ENCODE measurements around the gene RFC2.
"Not testable (repeated sequence)": the region's sequence is repeated elsewhere in the genome, so short reads cannot be mapped to it uniquely, and the experiment has no call there.

The RFC2 gene

DNA sequence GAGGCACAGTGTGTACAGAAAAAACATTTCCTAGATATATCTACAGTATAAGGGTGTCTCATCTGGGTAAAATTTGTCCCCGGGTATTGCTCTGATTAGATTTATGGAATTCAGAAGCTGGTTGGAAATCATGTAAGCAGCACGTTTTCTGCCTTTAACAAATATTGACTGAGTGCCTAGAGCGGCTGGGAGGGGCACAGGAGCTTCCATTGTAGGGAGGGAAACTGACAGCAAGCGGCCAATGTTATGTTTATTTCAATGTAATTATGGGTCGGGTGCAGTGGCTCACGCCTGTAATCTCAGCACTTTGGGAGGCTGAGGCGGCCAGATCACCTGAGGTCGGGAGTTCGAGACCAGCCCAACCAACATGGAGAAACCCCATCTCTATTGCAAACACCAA, 4.4 kb upstream of the RFC2 start:
- DNase-seq = no peak
- in situ Hi-C loops (cut with HindIII; ENCODE audit: low pct_ligation_motif_present, low pct_unique_long_range_greater_than_20kb, low sequenced_read_pairs) = no loop called here

DNA sequence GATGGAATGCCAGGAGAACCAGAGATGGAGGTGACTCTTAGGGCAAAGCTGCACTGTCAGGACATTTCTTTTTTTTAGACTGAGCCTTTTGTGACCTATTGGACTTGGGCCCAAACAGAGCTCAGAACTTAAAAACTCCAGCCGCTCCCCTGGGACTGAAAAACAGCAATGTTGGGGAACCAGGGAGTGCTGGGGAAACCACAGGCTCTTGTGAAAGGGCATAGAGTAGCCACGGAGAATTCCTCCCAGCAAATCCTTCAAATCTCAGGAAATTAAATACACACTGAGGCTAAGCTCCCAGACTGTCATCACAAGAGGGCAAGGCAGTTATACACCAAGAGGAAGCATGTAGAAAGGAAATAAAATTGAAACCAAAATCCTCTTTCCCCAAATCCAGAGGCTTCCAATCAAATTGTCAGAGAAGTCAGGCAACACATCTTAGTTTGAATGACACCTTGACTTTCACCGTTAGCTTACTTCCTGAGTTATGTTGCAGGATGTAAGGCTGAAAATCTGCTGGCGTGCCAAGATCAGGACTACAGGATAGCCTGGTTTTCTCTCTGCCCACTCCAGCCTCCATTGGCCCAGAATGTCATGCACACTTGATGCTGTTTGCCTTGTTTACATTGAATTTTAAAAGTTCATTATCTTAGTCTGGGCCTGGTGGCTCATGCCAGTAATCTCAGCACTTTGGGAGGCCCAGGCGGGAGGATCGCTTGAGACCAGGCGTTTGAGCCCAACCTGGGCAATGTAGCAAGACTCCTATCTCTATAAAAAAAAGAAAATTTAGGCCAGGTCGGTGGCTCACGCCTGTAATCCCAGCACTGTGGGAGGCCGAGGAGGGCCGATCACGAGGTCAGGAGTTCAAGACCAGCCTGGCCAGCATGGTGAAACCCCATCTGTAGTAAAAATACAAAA, 2.6 kb upstream of the RFC2 start:
- no peak for DNase-seq
- in situ Hi-C loops (cut with HindIII; ENCODE audit: low pct_ligation_motif_present, low pct_unique_long_range_greater_than_20kb, low sequenced_read_pairs) = no loop called here

DNA sequence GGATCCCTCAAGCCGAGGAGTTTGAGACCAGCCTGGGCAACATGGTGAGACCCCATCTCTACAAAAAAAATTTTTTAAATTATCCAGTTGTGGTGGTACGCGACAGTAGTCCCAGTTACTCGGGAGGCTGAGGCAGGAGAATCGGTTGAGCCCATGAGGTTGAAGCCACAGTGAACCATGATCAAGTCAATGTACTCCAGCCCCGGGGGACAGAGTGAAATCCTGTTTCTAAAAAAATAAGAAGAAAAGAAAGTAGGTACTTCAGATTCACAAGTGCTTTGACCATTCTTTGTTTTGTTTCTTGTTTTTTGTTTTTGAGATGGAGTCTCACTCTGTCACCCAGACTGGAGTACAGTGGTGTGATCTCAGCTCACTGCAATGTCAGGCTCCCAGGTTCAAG, 1.3 kb upstream of the RFC2 start:
- in situ Hi-C loops (cut with HindIII; ENCODE audit: low pct_ligation_motif_present, low pct_unique_long_range_greater_than_20kb, low sequenced_read_pairs); DNase-seq: not testable (repeated sequence)

GRCh38 chr7:74254858-74255379, 720 bp upstream of the RFC2 start:
- no peak for DNase-seq
- in situ Hi-C loops (cut with HindIII; ENCODE audit: low pct_ligation_motif_present, low pct_unique_long_range_greater_than_20kb, low sequenced_read_pairs) = no loop called here

DNA sequence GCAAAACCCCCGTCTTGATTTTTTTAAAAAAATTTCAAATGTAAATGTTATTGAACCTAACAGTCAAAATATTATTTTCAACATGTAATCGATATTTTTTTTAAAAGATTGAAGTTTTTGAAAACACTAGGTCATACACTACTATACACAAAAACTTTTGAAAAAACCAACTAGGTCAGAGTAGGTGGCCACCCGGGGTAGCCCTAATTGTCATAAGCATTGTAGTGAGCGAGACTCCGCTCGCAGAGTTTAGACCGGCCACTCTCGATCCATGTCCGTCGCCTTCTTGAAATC, 417 bp downstream of the RFC2 start:
- in situ Hi-C loops (cut with HindIII; ENCODE audit: low pct_ligation_motif_present, low pct_unique_long_range_greater_than_20kb, low sequenced_read_pairs) = no loop called here
- peak; percentile 27 for DNase-seq

DNA sequence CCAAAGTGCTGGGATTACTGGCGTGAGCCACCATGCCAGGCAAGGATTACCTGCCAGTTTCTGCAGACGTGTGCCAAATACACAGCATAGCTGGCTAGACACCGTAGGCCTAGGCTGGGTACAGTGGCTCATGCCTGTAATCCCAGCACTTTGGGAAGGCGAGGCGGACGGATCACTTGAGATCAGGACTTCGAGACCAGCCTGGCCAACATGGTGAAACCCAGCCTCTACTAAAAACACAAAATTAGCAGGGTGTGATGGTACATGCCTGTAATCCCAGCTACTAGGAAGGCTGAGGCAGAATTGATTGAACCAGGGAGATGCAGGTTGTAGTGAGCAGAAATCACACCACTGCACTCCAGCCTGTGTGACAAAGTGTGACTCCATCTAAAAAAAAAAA, 868 bp downstream of the RFC2 start:
- DNase-seq = no peak
- in situ Hi-C loops (cut with HindIII; ENCODE audit: low pct_ligation_motif_present, low pct_unique_long_range_greater_than_20kb, low sequenced_read_pairs) = no loop called here

- in situ Hi-C loops (cut with HindIII; ENCODE audit: low pct_ligation_motif_present, low pct_unique_long_range_greater_than_20kb, low sequenced_read_pairs) = no loop called here
- no peak for DNase-seq
Observed at GRCh38 chr7:74252893-74253292, 1.3 kb downstream of the RFC2 start.

DNA sequence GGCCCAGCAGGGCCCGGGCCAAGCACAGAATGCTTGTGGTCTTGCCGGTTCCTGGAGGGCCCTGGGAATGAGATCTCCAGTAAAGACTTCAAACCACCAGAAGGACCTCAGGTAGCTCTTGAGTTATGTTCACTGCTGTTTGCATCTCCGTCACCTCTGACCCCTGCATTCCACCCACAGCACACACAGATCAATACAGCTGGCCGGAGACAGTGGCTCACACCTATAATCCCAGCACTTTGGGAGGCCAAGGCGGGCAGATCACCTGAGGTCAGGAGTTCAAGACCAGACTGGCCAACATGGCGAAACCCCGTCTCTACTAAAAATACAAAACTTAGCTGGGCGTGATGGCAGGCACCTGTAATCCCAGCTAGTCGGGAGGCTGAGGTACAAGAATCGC, 5.1 kb downstream of the RFC2 start:
- in situ Hi-C loops (cut with HindIII; ENCODE audit: low pct_ligation_motif_present, low pct_unique_long_range_greater_than_20kb, low sequenced_read_pairs); DNase-seq: not testable (repeated sequence)

DNA sequence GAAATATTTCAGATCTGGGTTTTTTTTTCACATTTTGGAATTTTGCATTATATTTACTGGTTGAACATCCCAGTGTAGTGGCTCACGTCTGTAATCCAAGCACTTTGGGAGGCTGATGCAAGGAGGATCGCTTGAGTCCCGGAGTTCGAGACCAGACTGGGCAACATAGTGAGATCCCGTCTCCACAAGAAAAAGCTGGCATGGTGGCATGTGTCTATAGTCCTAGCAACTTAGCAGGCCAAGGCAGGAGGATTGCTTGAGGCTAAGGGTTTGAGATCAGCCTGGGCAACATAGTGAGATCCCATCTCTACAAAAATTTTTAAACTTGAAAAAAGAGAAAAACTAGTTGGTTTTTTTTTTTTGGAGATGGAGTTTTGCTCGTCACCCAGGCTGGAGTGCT, 6.0 kb downstream of the RFC2 start:
- DNase-seq = no peak
- in situ Hi-C loops (cut with HindIII; ENCODE audit: low pct_ligation_motif_present, low pct_unique_long_range_greater_than_20kb, low sequenced_read_pairs) = no loop called here

- in situ Hi-C loops (cut with HindIII; ENCODE audit: low pct_ligation_motif_present, low pct_unique_long_range_greater_than_20kb, low sequenced_read_pairs) = no loop called here
- DNase-seq = no peak
Observed at GRCh38 chr7:74246497-74246896, 7.7 kb downstream of the RFC2 start.

- in situ Hi-C loops (cut with HindIII; ENCODE audit: low pct_ligation_motif_present, low pct_unique_long_range_greater_than_20kb, low sequenced_read_pairs) = no loop called here
- no peak for DNase-seq
Observed at GRCh38 chr7:74242122-74242443, 12.1 kb downstream of the RFC2 start.

DNA sequence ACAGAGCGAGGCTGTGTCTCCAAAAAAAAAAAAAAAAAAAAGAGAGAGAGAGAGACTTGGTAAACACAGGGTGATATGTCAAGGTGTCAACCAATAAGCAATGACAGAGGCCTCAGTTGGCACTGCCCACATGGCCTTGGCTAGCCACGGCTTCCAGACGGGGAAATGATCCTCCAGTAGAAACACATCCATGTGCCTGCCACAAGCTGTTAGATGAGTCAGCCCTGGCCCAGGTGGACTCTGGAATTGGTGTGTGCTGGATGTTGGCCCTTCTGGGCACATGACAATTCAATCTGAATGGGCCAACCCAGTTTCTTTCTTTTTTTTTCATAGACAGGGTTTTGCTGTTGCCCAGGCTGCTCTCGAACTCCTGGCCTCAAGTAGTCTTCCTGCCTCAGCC, 13.7 kb downstream of the RFC2 start:
- DNase-seq = no peak
- in situ Hi-C loops (cut with HindIII; ENCODE audit: low pct_ligation_motif_present, low pct_unique_long_range_greater_than_20kb, low sequenced_read_pairs) = no loop called here

DNA sequence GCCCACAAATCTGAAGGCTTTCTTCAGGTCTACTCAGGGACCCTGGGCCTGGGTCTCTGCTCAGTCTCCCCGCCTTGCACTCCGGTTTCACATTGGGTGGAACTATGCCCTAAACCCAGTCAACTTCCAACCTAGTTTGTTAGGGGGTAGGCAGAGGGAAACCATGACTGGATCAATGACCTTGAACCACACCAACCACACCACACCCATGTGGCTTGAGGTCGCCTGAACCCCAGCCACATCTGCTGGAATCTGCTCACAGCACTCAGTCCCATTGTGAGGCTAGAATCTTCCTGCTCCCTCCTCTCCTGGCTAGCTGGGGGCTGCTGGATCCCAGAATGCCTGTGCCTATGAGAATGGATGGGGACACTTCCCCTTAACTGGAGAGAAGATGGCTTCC, 17.9 kb downstream of the RFC2 start:
- in situ Hi-C loops (cut with HindIII; ENCODE audit: low pct_ligation_motif_present, low pct_unique_long_range_greater_than_20kb, low sequenced_read_pairs) = no loop called here
- no peak for DNase-seq

- DNase-seq = no peak
- in situ Hi-C loops (cut with HindIII; ENCODE audit: low pct_ligation_motif_present, low pct_unique_long_range_greater_than_20kb, low sequenced_read_pairs) = no loop called here
Observed at GRCh38 chr7:74235518-74236268, 18.5 kb downstream of the RFC2 start.

DNA sequence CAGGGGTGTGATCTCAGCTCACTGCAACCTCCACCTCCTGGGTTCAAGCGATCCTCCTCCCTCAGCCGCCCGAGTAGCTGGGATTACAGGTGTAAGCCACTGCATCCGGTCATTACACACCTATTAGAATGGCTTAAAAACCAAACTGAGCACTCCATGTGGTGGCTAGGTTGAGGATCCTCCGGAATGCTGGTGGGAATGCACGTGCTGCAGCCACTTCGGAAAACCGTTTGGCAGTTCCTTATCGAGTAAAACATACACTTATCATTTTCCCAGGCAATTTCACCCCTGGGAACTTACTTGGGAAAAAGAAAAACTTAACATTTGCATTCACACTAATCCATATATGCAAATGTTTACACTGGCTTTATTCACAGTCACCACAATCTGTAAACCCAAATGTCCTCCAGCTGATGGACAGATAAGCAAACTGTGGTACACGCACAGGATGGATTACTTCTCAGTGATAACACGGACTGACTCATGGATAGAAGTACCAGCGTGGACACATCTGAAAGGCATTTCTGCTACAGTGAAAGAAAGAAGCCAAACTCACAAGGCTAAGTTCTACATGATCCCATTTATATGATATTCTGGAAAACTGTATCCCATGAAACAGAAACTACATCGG, 20.4 kb downstream of the RFC2 start:
- DNase-seq = no peak
- in situ Hi-C loops (cut with HindIII; ENCODE audit: low pct_ligation_motif_present, low pct_unique_long_range_greater_than_20kb, low sequenced_read_pairs) = no loop called here

GRCh38 chr7:74231232-74231590, 23.0 kb downstream of the RFC2 start:
- in situ Hi-C loops (cut with HindIII; ENCODE audit: low pct_ligation_motif_present, low pct_unique_long_range_greater_than_20kb, low sequenced_read_pairs) = no loop called here

GRCh38 chr7:74230446-74231231, 23.6 kb downstream of the RFC2 start:
- DNase-seq = no peak
- in situ Hi-C loops (cut with HindIII; ENCODE audit: low pct_ligation_motif_present, low pct_unique_long_range_greater_than_20kb, low sequenced_read_pairs) = no loop called here

More at GRCh38 chr7:74231232-74231590, 23.0 kb downstream of the RFC2 start:
- no peak for DNase-seq

GRCh38 chr7:74228951-74229900, 25.0 kb downstream of the RFC2 start:
- in situ Hi-C loops (cut with HindIII; ENCODE audit: low pct_ligation_motif_present, low pct_unique_long_range_greater_than_20kb, low sequenced_read_pairs) = no loop called here
- no peak for DNase-seq
